ENCODE measurements around the gene MROH2A.
"Not testable (repeated sequence)": the region's sequence is repeated elsewhere in the genome, so short reads cannot be mapped to it uniquely, and the experiment has no call there.

The MROH2A gene

DNA sequence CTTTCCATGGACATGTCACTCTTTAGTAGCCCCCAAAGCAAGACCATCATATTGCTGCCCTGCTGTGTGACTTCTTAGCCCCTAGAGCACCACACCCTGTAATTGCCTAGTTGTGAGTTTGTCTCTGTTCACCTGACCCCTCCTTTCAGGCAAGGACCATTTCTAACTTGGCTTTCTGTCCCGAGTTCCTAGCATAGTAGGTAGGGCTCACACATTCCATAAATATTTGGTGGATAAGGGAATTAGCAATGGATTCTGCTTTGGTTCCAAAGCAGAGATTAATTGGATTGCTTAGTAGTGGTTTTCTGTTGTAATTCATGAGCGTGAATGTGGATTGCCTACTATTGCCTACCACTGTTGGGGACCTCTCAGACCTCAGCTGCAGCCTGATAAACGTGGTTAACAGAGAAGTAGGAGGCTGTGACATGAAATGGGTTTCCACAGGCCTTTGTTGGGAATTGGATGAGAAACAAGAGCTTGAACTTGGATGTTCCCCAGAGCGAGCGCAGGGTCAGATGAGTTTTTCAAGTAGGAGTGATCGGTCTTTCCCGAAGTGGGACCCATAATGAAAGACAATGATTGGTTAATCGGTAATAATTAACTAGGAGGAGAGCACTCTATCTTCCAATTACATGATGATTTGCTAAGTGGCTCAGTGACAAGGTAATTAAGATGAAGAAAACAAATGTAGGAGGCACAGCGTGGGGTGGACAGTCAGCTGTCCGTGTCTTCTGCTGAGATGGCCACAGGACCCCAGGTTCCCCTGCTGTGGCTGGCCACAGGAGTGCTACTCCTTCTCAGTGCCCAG lies 31.5 kb upstream of the MROH2A start:
- TF ChIP-seq, protein P1, sequence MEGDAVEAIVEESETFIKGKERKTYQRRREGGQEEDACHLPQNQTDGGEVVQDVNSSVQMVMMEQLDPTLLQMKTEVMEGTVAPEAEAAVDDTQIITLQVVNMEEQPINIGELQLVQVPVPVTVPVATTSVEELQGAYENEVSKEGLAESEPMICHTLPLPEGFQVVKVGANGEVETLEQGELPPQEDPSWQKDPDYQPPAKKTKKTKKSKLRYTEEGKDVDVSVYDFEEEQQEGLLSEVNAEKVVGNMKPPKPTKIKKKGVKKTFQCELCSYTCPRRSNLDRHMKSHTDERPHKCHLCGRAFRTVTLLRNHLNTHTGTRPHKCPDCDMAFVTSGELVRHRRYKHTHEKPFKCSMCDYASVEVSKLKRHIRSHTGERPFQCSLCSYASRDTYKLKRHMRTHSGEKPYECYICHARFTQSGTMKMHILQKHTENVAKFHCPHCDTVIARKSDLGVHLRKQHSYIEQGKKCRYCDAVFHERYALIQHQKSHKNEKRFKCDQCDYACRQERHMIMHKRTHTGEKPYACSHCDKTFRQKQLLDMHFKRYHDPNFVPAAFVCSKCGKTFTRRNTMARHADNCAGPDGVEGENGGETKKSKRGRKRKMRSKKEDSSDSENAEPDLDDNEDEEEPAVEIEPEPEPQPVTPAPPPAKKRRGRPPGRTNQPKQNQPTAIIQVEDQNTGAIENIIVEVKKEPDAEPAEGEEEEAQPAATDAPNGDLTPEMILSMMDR (conservative IDR thresholded peaks at IDR 0.05; ENCODE audit: low read depth, low read length), result no peak
- DNase-seq (ENCODE audit: low read depth), result no peak
- H3K4me3 ChIP-seq (ENCODE audit: low read depth, low read length), result no peak overlapping the region

- TF ChIP-seq, protein P1 (conservative IDR thresholded peaks at IDR 0.05; ENCODE audit: low read depth, low read length), result no peak
- no peak for DNase-seq (ENCODE audit: low read depth)
- no peak overlapping the region for H3K4me3 ChIP-seq (ENCODE audit: low read depth, low read length)
Measured at GRCh38 chr2:233747283-233747544, 30.9 kb upstream of the MROH2A start.

DNA sequence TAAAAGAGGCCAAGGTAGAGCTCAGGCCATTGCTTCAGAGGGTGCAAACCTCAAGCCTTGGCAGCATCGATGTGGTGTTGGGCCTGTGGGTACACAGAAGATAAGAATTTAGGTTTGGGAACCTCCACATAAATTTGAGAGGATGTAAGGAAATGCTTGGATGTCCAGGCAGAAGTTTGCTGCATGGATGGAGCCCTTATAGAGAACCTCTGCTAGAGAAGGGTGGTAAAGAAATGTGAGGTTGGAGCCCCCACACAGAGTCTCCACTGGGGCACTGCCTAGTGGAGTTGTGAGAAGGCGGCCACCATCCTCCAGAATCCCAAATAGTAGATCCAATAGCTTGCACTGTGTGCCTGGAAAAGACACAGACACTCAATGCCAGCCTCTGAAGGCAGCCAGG lies 27.4 kb upstream of the MROH2A start:
- not testable (repeated sequence) for H3K4me3 ChIP-seq (ENCODE audit: low read depth, low read length); DNase-seq (ENCODE audit: low read depth)

DNA sequence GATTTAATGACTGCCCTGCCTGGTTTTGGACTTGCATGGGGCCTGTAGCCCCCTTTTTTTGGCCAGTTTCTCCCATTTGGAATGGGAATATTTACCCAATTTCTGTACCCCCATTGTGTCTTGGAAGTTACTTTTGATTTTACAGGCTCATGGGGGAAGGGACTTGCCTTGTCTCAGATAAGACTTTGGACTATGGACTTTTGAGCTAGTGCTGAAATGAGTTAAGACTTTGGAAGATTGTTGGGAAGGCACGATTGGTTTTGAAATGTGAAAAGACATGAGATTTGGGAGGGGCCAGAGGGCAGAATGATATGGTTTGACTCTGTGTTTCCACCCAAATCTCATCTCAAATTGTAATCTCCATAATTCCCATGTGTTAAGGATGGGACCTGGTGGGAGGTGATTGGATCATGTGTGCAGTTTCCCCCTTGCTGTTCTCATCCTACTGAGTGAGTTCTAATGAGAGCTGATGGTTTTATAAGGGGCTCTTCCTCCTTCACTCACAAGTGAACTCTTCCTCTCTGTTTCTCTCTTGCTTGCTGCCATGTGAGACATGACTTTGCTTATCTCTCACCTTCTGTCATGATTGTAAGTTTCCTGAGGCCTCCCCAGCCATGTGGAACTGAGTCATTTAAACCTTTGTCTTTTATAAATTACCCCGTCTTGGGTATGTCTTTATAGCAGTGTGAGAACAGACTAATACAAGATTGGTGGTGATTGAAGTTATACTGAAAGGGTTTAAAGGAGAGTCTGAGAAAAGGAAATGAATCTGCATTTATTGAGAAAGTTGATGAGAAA lies 26.7 kb upstream of the MROH2A start:
- H3K4me3 ChIP-seq (ENCODE audit: low read depth, low read length); DNase-seq (ENCODE audit: low read depth): not testable (repeated sequence)

DNA sequence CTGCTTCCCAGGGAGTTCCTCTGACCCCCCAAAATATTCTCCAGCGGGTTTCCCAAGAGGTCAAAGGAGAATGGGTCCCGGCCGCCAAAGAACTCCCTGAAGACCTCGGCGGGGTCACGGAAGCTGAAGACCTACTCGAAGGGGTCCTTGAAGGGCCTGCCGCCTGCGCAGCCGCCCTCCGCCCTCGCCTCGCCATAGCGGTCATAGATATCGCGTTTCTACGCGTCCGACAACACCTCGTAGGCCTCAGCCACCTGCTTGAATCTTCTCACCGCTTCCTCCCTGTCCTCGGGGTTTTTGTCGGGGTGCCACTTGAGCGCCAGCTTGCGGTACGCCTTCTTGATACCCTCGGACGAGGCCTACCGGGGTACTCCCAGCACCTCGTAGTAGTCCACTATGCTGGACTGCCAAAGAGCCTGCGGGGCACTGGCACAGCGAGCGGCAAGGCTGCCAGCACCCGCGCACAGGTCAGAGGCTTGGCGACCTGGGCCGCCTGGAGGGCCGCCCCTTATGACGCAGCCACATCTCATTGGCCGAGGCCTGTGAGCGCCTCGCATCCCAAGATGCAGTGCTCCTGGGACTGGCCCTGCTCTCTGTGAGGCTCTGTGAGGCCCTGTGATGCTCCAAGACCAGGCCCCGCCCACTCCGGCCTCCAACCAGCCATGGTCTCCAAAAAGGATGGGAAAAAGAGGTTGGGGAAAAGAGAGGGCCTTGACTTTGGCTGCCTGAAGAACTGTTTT lies 23.1 kb upstream of the MROH2A start:
- DNase-seq (ENCODE audit: low read depth), result no peak
- TF ChIP-seq, protein P1 (conservative IDR thresholded peaks at IDR 0.05; ENCODE audit: low read depth, low read length), result no peak
- H3K4me3 ChIP-seq (ENCODE audit: low read depth, low read length), result no peak overlapping the region

- DNase-seq (ENCODE audit: low read depth), result no peak
- TF ChIP-seq, protein P1 (conservative IDR thresholded peaks at IDR 0.05; ENCODE audit: low read depth, low read length), result no peak
- H3K4me3 ChIP-seq (ENCODE audit: low read depth, low read length), result no peak overlapping the region
Measured at GRCh38 chr2:233756429-233757081, 21.6 kb upstream of the MROH2A start.

DNA sequence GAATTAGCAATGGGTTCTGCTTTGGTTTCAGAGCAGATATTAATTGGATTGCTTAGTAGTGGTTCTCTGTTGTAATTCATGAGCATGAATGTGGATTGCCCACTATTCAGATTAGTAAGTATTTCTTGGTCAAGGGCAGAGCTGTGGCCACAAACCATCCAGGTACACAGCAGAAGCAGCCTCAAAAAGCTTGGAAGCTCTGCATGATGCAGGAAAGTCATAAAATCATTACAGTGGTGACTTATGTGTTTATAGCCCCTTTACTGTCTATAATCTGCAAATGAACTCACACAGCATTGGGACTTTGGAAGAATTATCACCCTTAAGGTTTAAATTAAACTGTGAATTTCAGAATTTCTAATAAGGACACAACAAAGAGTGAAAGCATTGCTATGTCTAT lies 20.0 kb upstream of the MROH2A start:
- no peak for DNase-seq (ENCODE audit: low read depth)
- TF ChIP-seq, protein P1 (conservative IDR thresholded peaks at IDR 0.05; ENCODE audit: low read depth, low read length), result no peak
- no peak overlapping the region for H3K4me3 ChIP-seq (ENCODE audit: low read depth, low read length)

All from choroid plexus epithelial cell (primary cell).